H1 (cell line): Measurements from ENCODE around the gene LTC4S. TPM values are rescaled to one million over a fixed set of nuclear protein-coding genes. Genes with fewer than 3 reads are reported as not detected.

Source experiments
- CTCF ChIA-PET: fragments of 300-600 bp; sonication (Branson Sonifier 250); formaldehyde crosslinking; loops from one replicate; lab custom pipeline; 2021; ENCODE audit not compliant: partially characterized antibody; lab: Charles Lee
- POLR2A ChIA-PET: fragments of 300-600 bp; sonication (Branson Sonifier 250); formaldehyde crosslinking; loops from one replicate; lab custom pipeline; 2021; ENCODE audit warnings: inconsistent platforms; ENCODE audit not compliant: partially characterized antibody; lab: Charles Lee
- DNase-seq, 2 experiments: peaks; one replicate each; pipeline versions ENCODE4 v3.0.0 to v3.0.0-alpha.2; 2010 to 2022; ENCODE audit warnings: low spot score in 2 of 2, low read depth in 1 of 2, mixed read lengths in 1 of 2
- FAIRE-seq: peaks from 2 replicates; lab custom pipeline; 2011; peaks lifted over from hg19 to GRCh38; lab: Jason Lieb, UNC
- H2AFZ ChIP-seq: 2 replicates; pipeline ENCODE4 v1.8.1; 2012; ENCODE audit warnings: low read length, inconsistent platforms
- H2AK5ac ChIP-seq: 2 replicates; pipeline ENCODE4 v1.6.1; 2013; ENCODE audit warnings: low read depth, low read length
- H2BK120ac ChIP-seq: replicated peaks from 2 replicates; pipeline ENCODE3; 2013; ENCODE audit warnings: low read depth, low read length, inconsistent platforms
- H2BK12ac ChIP-seq: 2 replicates; pipeline ENCODE4 v1.6.1; 2013; ENCODE audit warnings: low read depth, low read length
- H2BK15ac ChIP-seq: 2 replicates; pipeline ENCODE4 v1.6.1; 2013; ENCODE audit warnings: low read length
- H2BK20ac ChIP-seq: 2 replicates; pipeline ENCODE4 v1.6.1; 2013; ENCODE audit warnings: low read length
- H2BK5ac ChIP-seq: 2 replicates; pipeline ENCODE4 v1.6.1; 2013; ENCODE audit warnings: low read depth, low read length
- H3K14ac ChIP-seq: 2 replicates; pipeline ENCODE4 v1.6.1; 2013; ENCODE audit warnings: inconsistent platforms; ENCODE audit not compliant: insufficient read length
- H3K18ac ChIP-seq: 2 replicates; pipeline ENCODE4 v1.6.1; 2013; ENCODE audit warnings: low read length; ENCODE audit errors: extremely low read depth
- H3K23ac ChIP-seq: 2 replicates; pipeline ENCODE4 v1.6.1; 2013; ENCODE audit warnings: inconsistent platforms; ENCODE audit not compliant: insufficient read length
- H3K23me2 ChIP-seq: 2 replicates; pipeline ENCODE4 v1.6.1; 2013; ENCODE audit warnings: low read depth, low read length
- H3K27ac ChIP-seq: 2 replicates; pipeline ENCODE4 v1.6.1; 2011; ENCODE audit warnings: low read depth, low read length, inconsistent platforms
- H3K27me3 ChIP-seq, 4 experiments: replicated peaks in 1 of 4; 1 replicate in 1 of 4; 2 replicates in 3 of 4; pipeline versions ENCODE4 v1.6.1 to v1.8.1; 2011 to 2013; ENCODE audit warnings: low read length in 3 of 4, mild to moderate bottlenecking in 3 of 4, inconsistent platforms in 2 of 4, mixed read lengths in 2 of 4, moderate library complexity in 1 of 4; ENCODE audit not compliant: control insufficient read depth in 3 of 4, insufficient read depth in 3 of 4; ENCODE audit errors: extremely low read depth in 1 of 4
- H3K36me3 ChIP-seq, 4 experiments: 2 replicates each; pipeline versions ENCODE4 v1.6.1 to v1.8.1; 2011 to 2013; ENCODE audit warnings: mild to moderate bottlenecking in 4 of 4, low read length in 3 of 4, moderate library complexity in 2 of 4, control low read depth in 1 of 4, inconsistent platforms in 1 of 4; ENCODE audit not compliant: insufficient read depth in 4 of 4, control insufficient read depth in 2 of 4
- H3K4ac ChIP-seq: replicated peaks from 2 replicates; pipeline ENCODE3; 2013; ENCODE audit warnings: low read length, low read depth, mixed read lengths, inconsistent platforms; ENCODE audit not compliant: insufficient read length
- H3K4me1 ChIP-seq, 4 experiments: replicated peaks in 1 of 4; 1 replicate in 1 of 4; 2 replicates in 3 of 4; pipeline versions ENCODE4 v1.6.1 to v1.8.1; 2011 to 2013; ENCODE audit warnings: low read length in 3 of 4, inconsistent platforms in 2 of 4, mixed read lengths in 1 of 4; ENCODE audit not compliant: insufficient read depth in 4 of 4, control insufficient read depth in 3 of 4
- H3K4me2 ChIP-seq, 2 experiments: 2 replicates each; pipeline versions ENCODE4 v1.6.1 to v1.8.1; 2011 to 2013; ENCODE audit warnings: low read depth in 2 of 2, low read length in 2 of 2, control low read depth in 1 of 2, inconsistent platforms in 1 of 2, mild to moderate bottlenecking in 1 of 2; ENCODE audit not compliant: insufficient read depth in 1 of 2
- H3K4me3 ChIP-seq, 4 experiments: fragments of 200-600, 300-600 bp in 1 of 4; sonication (generic), shearing (Covaris generic), sonication (Bioruptor Twin) in 1 of 4; 2 replicates each; pipeline versions ENCODE4 v1.5.1 to v1.8.1; 2011 to 2016; ENCODE audit warnings: low read length in 4 of 4, low read depth in 3 of 4, control low read depth in 2 of 4, inconsistent platforms in 2 of 4, mild to moderate bottlenecking in 2 of 4, mixed read lengths in 1 of 4, moderate library complexity in 1 of 4; ENCODE audit not compliant: insufficient read depth in 2 of 4; ENCODE audit errors: extremely low read depth in 1 of 4
- H3K56ac ChIP-seq: replicated peaks from 2 replicates; pipeline ENCODE3; 2013; ENCODE audit warnings: low read depth, mild to moderate bottlenecking, mixed read lengths, low read length, inconsistent platforms; ENCODE audit not compliant: insufficient read length
- H3K79me1 ChIP-seq: 2 replicates; pipeline ENCODE4 v1.6.1; 2013; ENCODE audit warnings: low read depth, low read length, control low read depth
- H3K79me2 ChIP-seq, 2 experiments: 2 replicates each; pipeline versions ENCODE4 v1.6.1 to v1.8.1; 2012 to 2013; ENCODE audit warnings: low read length in 2 of 2, mild to moderate bottlenecking in 2 of 2, inconsistent platforms in 1 of 2; ENCODE audit not compliant: insufficient read depth in 2 of 2, control insufficient read depth in 1 of 2
- H3K9ac ChIP-seq, 4 experiments: replicated peaks in 1 of 4; 1 replicate in 1 of 4; 2 replicates in 3 of 4; pipeline versions ENCODE4 v1.6.1 to v1.8.1; 2011 to 2013; ENCODE audit warnings: low read depth in 3 of 4, low read length in 3 of 4, control low read depth in 2 of 4, mild to moderate bottlenecking in 2 of 4, moderate library complexity in 2 of 4, inconsistent platforms in 1 of 4; ENCODE audit errors: extremely low read depth in 1 of 4
- H3K9me3 ChIP-seq, 2 experiments: 2 replicates each; pipeline versions ENCODE4 v1.6.1 to v1.8.1; 2012 to 2013; ENCODE audit warnings: mild to moderate bottlenecking in 2 of 2, moderate library complexity in 2 of 2, control low read depth in 1 of 2, inconsistent platforms in 1 of 2, low read depth in 1 of 2, low read length in 1 of 2, mixed read lengths in 1 of 2; ENCODE audit not compliant: insufficient read depth in 2 of 2
- H4K20me1 ChIP-seq, 2 experiments: replicated peaks in 1 of 2; 2 replicates each; pipeline versions ENCODE3 to v1.8.1; 2011 to 2013; ENCODE audit warnings: inconsistent platforms in 2 of 2, low read length in 2 of 2, mild to moderate bottlenecking in 1 of 2; ENCODE audit not compliant: insufficient read depth in 2 of 2, control insufficient read depth in 1 of 2
- H4K5ac ChIP-seq: 2 replicates; pipeline ENCODE4 v1.6.1; 2013; ENCODE audit warnings: low read length, low read depth, mixed read lengths, inconsistent platforms; ENCODE audit not compliant: insufficient read length
- H4K8ac ChIP-seq: 2 replicates; pipeline ENCODE4 v1.8.0; 2013; ENCODE audit warnings: mild to moderate bottlenecking, moderate library complexity, low read length, inconsistent platforms; ENCODE audit not compliant: insufficient read depth; ENCODE audit errors: extremely low read depth
- H4K91ac ChIP-seq: replicated peaks from 2 replicates; pipeline ENCODE3; 2013; ENCODE audit warnings: low read length, mixed read lengths, inconsistent platforms; ENCODE audit not compliant: insufficient read length
- ASH2L ChIP-seq: fragments of 200-600, 300-600 bp; sonication (generic); IDR thresholded peaks from one replicate; pipeline ENCODE4 v1.7.1; 2017; ENCODE audit warnings: low read length
- GABPA ChIP-seq: IDR thresholded peaks from 2 replicates; pipeline ENCODE4 v1.6.1; 2011; ENCODE audit warnings: mild to moderate bottlenecking, low read length, moderate library complexity, borderline replicate concordance; ENCODE audit not compliant: insufficient read depth
- WGBS, 2 experiments: shearing (Covaris generic) in 1 of 2; methylation state at CpG; one replicate each; pipeline versions ENCODE4 v1.1.6 to v1.1.7; 2013 to 2015; ENCODE audit warnings: low lambda C conversion rate in 2 of 2, mixed read lengths in 2 of 2, inconsistent platforms in 1 of 2, low coverage in 1 of 2, missing lambda C conversion rate in 1 of 2; ENCODE audit not compliant: insufficient replicate concordance in 2 of 2, insufficient coverage in 1 of 2, insufficient read length in 1 of 2; ENCODE audit errors: extremely low coverage in 1 of 2, missing lambda C conversion rate in 1 of 2; 5-methylcytosine and 5-hydroxymethylcytosine counted together
- polyA plus RNA-seq, 7 experiments: library from polyadenylated mRNA; depleted of rRNA in 3 of 7; stranded (reverse) in 5 of 7; unstranded in 2 of 7; fragments of >200 nt in 5 of 7; fragments of 200-250 nt in 2 of 7; gene quantifications; 1 replicate in 5 of 7; 2 replicates in 1 of 7; 4 replicates in 1 of 7; pipeline versions ENCODE4 v1.2.1 to v1.2.3, GENCODE V29; 2011 to 2013; ENCODE audit warnings: missing spikeins in 2 of 7, mixed read lengths in 2 of 7
- total RNA-seq: library from RNA; stranded (reverse); fragmentation: NEBNext Ultra II Directional; extraction: Animal tissue kit (Norgen Biotek cat#: 25700); gene quantifications from 2 replicates; pipeline ENCODE4 v1.2.1, GENCODE V29; 2021
- TF ChIP-seq, protein P1 (sequence below): IDR thresholded peaks from 2 replicates; pipeline ENCODE4 v1.6.1; 2012; ENCODE audit warnings: inconsistent platforms

LTC4S gene
- total and polyA plus RNA-seq, 2 of the 8 experiments (the other 6 are each of a cell fraction or from before 2014, with no cell fraction given), result 2.2 to 3.7 TPM

GRCh38 chr5:179795049-179795862 lies 1.5 kb downstream of the LTC4S start:
- H3K9ac ChIP-seq, result peak overlapping the region in 3 of 4 experiments; percentile 38 to 66 (median 54); a peak in 5 of 7 replicates
- H4K20me1 ChIP-seq, result peaks cover 4 to 13% of the 10 kb centered on the region in 2 experiments
- peak overlapping the region; percentile 61 to 88 (median 64) for H3K4me3 ChIP-seq
- H3K23me2 ChIP-seq, result peaks cover 7% of the 10 kb centered on the region
- WGBS, 2 experiments, result 20% methylated on average over 15 of the region's 53 CpGs; no CpG with 5 or more reads in 1 of the 2 experiments
- peak overlapping the region; percentile 28; the same call in 1 of the 2 replicates for H2AK5ac ChIP-seq
- peak overlapping the region; percentile 72 for H4K91ac ChIP-seq
- H3K27me3 ChIP-seq, result peaks cover 0 to 2% (median 0%) of the 10 kb centered on the region in 4 experiments; a peak in 1 of 7 replicates
- peak overlapping the region; percentile 63 for H3K56ac ChIP-seq
- H4K8ac ChIP-seq, result peak overlapping the region; percentile 57; the same call in 1 of the 2 replicates
- TF ChIP-seq, protein P1, sequence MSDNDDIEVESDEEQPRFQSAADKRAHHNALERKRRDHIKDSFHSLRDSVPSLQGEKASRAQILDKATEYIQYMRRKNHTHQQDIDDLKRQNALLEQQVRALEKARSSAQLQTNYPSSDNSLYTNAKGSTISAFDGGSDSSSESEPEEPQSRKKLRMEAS, result 0 out of 2 replicates have a peak, but pooled peaks have one; percentile 8
- TF ChIP-seq ASH2L (peak; percentile 51), GABPA (no peak)
- TF ChIP-seq, all 59 proteins: peak for 2
- Histone ChIP-seq H2BK120ac (no peak overlapping the region), H2BK20ac (no peak overlapping the region), H3K4ac (no peak overlapping the region), H4K5ac (peak overlapping the region; percentile 10), H3K4me2 (peak overlapping the region; percentile 60 to 91), H2BK12ac (peak overlapping the region; percentile 45; the same call in 1 of the 2 replicates), H2BK15ac (peak overlapping the region; percentile 89; the same call in 1 of the 2 replicates), H3K27ac (no peak overlapping the region), H3K36me3 (peaks cover 12 to 28% (median 26%) of the 10 kb centered on the region in 4 experiments), H2AFZ (peak overlapping the region; percentile 28; the same call in 1 of the 2 replicates), H3K9me3 (no peaks in the 10 kb centered on the region), H3K4me1 (peaks cover 0 to 13% (median 9%) of the 10 kb centered on the region in 4 experiments; a peak in 5 of 7 replicates), H3K79me1 (no peaks in the 10 kb centered on the region), H3K18ac (0 out of 2 replicates have a peak overlapping the region, but pooled peaks have one; percentile 14), H3K14ac (no peak overlapping the region), H2BK5ac (peak overlapping the region; percentile 46; the same call in 1 of the 2 replicates), H3K79me2 (no peaks in the 10 kb centered on the region), H3K23ac (no peak overlapping the region)
- peak in 1 of 2 experiments; percentile 72 for DNase-seq
- ChIA-PET POLR2A (interaction anchor here (1.2 to 16.9 kb wide), 7 partner anchors 10 to 40 kb away, joined by 3 to 207 read pairs (median 5); partner anchors contain the start of genes MGAT4B and SQSTM1), CTCF (interaction anchor here (1.0 to 3.3 kb wide), 7 partner anchors 10 to 128 kb away, joined by 3 to 23 read pairs (median 5); no protein-coding TSS in a partner anchor)
- FAIRE-seq, result no peak
